HepG2 (cell line): ENCODE measurements around the gene PIEZO1. TPM values are rescaled to one million over a fixed set of nuclear protein-coding genes. Genes with fewer than 3 reads are reported as not detected.

Experiments used
- AKAP8 ChIP-seq: sonication (generic); formaldehyde crosslinking; IDR thresholded peaks from 2 replicates; pipeline ENCODE4 v1.5.1; 2020; ENCODE audit warnings: mild to moderate bottlenecking, missing genetic modification reagents
- ATF7-NPFF ChIP-seq: sonication (generic); formaldehyde crosslinking; IDR thresholded peaks from 2 replicates; pipeline ENCODE4 v1.8.1; 2023; ENCODE audit warnings: mild to moderate bottlenecking, low read depth, missing genetic modification reagents, moderate library complexity
- GATAD2A ChIP-seq: IDR thresholded peaks from 2 replicates; pipeline ENCODE4 v1.6.1; 2016
- GZF1 ChIP-seq: sonication (generic); formaldehyde crosslinking; IDR thresholded peaks from 2 replicates; pipeline ENCODE4 v1.5.1; 2020; ENCODE audit warnings: mild to moderate bottlenecking, missing genetic modification reagents
- MED1 ChIP-seq: sonication (generic); formaldehyde crosslinking; IDR thresholded peaks from 2 replicates; pipeline ENCODE4 v1.4.0; 2020; ENCODE audit warnings: missing genetic modification reagents
- MED13 ChIP-seq: sonication (generic); formaldehyde crosslinking; IDR thresholded peaks from 2 replicates; pipeline ENCODE4 v1.5.0; 2020; ENCODE audit warnings: missing genetic modification reagents
- PHF5A ChIP-seq: IDR thresholded peaks from one replicate; pipeline ENCODE4 v1.6.1; 2018; ENCODE audit warnings: low read depth, missing genetic modification reagents; ENCODE audit not compliant: unreplicated experiment
- SALL1 ChIP-seq: sonication (generic); formaldehyde crosslinking; IDR thresholded peaks from 2 replicates; pipeline ENCODE4 v1.8.0; 2022; ENCODE audit warnings: mild to moderate bottlenecking, missing genetic modification reagents
- STAT5B ChIP-seq: sonication (generic); formaldehyde crosslinking; IDR thresholded peaks from 2 replicates; pipeline ENCODE4 v1.4.0; 2020; ENCODE audit warnings: missing genetic modification reagents
- TEAD3 ChIP-seq: optimal IDR thresholded peaks from 2 replicates; pipeline ENCODE3; 2016; ENCODE audit warnings: borderline replicate concordance
- ZNF747 ChIP-seq: sonication (generic); formaldehyde crosslinking; IDR thresholded peaks from 2 replicates; pipeline ENCODE4 v1.8.1; 2023; ENCODE audit warnings: missing genetic modification reagents, mild to moderate bottlenecking, borderline replicate concordance
- ZNF816 ChIP-seq: sonication (generic); formaldehyde crosslinking; IDR thresholded peaks from 2 replicates; pipeline ENCODE4 v1.8.0; 2022; ENCODE audit warnings: missing genetic modification reagents, mild to moderate bottlenecking, borderline replicate concordance
- ZSCAN21 ChIP-seq: sonication (generic); formaldehyde crosslinking; IDR thresholded peaks from 2 replicates; pipeline ENCODE4 v1.8.0; 2022; ENCODE audit warnings: mild to moderate bottlenecking, missing genetic modification reagents, moderate library complexity, borderline replicate concordance
- polyA plus RNA-seq, 8 experiments: library from polyadenylated mRNA; depleted of rRNA in 3 of 8; stranded (reverse) in 7 of 8; unstranded in 1 of 8; fragments of >200 nt; fragmentation: Illumina TruSeq in 4 of 8; extraction: Trizol in 4 of 8; gene quantifications; 2 replicates each; pipeline versions ENCODE4 v1.2.1 to v1.2.3, GENCODE V29; 2011 to 2016; ENCODE audit warnings: low read depth in 4 of 8, missing spikeins in 1 of 8, mixed read lengths in 1 of 8; ENCODE audit not compliant: insufficient read depth in 1 of 8
- total RNA-seq, 5 experiments: library from RNA; depleted of rRNA; stranded (reverse); fragments of >200 nt; fragmentation: Illumina TruSeq; extraction: Trizol; gene quantifications; 2 replicates each; pipeline ENCODE4 v1.2.3, GENCODE V29; 2016; ENCODE audit warnings: low read depth in 1 of 5
- TF ChIP-seq, protein P1 (sequence below): sonication (generic); formaldehyde crosslinking; IDR thresholded peaks from 2 replicates; pipeline ENCODE4 v1.4.0; 2020; ENCODE audit warnings: mild to moderate bottlenecking, missing genetic modification reagents
- TF ChIP-seq, protein P2 (sequence below): sonication (generic); formaldehyde crosslinking; IDR thresholded peaks from 2 replicates; pipeline ENCODE4 v1.4.0; 2020; ENCODE audit warnings: missing genetic modification reagents
- TF ChIP-seq, protein P3 (sequence below): IDR thresholded peaks from 2 replicates; pipeline ENCODE4 v1.6.1; 2018; ENCODE audit warnings: missing genetic modification reagents, mild to moderate bottlenecking, missing compliant biosample characterization
- TF ChIP-seq, protein P4 (sequence below): sonication (generic); formaldehyde crosslinking; IDR thresholded peaks from 2 replicates; pipeline ENCODE4 v1.4.0; 2020; ENCODE audit warnings: missing genetic modification reagents, mild to moderate bottlenecking, borderline replicate concordance

The PIEZO1 gene
- total and polyA plus RNA-seq, 2 of the 13 experiments (the other 11 are each of a cell fraction or from before 2014, with no cell fraction given) = 67.9 to 85.0 TPM

DNA sequence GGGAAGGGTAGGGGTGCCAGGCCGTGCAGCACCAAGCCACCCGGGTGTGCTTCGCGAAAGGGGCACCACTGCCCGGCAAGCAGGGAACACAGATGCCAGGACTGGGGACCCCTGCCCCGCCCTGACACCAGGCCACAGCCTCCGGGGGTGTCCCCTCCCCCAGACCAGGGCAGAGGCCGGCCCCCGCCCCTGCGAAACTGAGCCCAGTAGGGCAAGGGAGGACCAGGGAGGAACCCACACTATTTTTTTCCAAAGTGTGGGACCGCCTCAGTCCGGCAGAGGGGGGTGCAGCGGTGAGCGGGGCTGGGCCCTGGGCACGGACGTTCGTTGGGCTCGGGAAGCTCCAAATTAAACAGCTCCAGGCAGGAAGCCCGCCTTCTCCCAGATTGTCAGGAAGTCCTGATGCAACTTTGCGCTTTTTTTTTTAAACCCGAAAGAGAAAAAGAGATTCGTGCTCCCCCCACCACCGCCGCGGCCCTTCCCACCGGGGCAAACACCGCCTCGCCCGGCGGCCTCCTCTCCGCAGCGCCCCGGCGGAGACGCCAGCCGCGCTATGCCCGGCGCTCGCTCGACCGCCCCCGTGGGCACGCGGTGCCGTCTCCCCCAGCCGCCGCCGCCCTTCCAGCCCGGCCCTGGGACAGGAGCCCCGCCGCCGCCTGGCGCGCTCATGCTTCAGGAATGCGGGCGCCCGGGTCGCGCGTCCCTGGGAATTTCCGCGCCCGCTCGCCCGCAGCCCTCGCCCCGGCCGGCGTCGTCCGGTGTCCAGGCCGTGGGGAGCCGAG, 755 bp downstream of the PIEZO1 start (continued):
- TF ChIP-seq, protein P1, sequence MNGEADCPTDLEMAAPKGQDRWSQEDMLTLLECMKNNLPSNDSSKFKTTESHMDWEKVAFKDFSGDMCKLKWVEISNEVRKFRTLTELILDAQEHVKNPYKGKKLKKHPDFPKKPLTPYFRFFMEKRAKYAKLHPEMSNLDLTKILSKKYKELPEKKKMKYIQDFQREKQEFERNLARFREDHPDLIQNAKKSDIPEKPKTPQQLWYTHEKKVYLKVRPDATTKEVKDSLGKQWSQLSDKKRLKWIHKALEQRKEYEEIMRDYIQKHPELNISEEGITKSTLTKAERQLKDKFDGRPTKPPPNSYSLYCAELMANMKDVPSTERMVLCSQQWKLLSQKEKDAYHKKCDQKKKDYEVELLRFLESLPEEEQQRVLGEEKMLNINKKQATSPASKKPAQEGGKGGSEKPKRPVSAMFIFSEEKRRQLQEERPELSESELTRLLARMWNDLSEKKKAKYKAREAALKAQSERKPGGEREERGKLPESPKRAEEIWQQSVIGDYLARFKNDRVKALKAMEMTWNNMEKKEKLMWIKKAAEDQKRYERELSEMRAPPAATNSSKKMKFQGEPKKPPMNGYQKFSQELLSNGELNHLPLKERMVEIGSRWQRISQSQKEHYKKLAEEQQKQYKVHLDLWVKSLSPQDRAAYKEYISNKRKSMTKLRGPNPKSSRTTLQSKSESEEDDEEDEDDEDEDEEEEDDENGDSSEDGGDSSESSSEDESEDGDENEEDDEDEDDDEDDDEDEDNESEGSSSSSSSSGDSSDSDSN (CRISPR knock-in tag) = peak; percentile 77; the same call in 1 of the 2 replicates
- TF ChIP-seq MED13 = peak; percentile 42; the same call in 1 of the 2 replicates
- TF ChIP-seq ZNF747 (CRISPR knock-in tag) = no peak
- TF ChIP-seq SALL1 = 0 out of 2 replicates have a peak, but pooled peaks have one; percentile 6
- no peak for TF ChIP-seq STAT5B (CRISPR knock-in tag)
- TF ChIP-seq TEAD3 (CRISPR knock-in tag) = peak; percentile 30
- TF ChIP-seq, protein P2, sequence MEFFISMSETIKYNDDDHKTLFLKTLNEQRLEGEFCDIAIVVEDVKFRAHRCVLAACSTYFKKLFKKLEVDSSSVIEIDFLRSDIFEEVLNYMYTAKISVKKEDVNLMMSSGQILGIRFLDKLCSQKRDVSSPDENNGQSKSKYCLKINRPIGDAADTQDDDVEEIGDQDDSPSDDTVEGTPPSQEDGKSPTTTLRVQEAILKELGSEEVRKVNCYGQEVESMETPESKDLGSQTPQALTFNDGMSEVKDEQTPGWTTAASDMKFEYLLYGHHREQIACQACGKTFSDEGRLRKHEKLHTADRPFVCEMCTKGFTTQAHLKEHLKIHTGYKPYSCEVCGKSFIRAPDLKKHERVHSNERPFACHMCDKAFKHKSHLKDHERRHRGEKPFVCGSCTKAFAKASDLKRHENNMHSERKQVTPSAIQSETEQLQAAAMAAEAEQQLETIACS (CRISPR knock-in tag) = peak; percentile 68
- 0 out of 2 replicates have a peak, but pooled peaks have one; percentile 5 for TF ChIP-seq GZF1
- TF ChIP-seq, protein P3, sequence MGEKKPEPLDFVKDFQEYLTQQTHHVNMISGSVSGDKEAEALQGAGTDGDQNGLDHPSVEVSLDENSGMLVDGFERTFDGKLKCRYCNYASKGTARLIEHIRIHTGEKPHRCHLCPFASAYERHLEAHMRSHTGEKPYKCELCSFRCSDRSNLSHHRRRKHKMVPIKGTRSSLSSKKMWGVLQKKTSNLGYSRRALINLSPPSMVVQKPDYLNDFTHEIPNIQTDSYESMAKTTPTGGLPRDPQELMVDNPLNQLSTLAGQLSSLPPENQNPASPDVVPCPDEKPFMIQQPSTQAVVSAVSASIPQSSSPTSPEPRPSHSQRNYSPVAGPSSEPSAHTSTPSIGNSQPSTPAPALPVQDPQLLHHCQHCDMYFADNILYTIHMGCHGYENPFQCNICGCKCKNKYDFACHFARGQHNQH (CRISPR knock-in tag) = 0 out of 2 replicates have a peak, but pooled peaks have one; percentile 11
- TF ChIP-seq, protein P4, sequence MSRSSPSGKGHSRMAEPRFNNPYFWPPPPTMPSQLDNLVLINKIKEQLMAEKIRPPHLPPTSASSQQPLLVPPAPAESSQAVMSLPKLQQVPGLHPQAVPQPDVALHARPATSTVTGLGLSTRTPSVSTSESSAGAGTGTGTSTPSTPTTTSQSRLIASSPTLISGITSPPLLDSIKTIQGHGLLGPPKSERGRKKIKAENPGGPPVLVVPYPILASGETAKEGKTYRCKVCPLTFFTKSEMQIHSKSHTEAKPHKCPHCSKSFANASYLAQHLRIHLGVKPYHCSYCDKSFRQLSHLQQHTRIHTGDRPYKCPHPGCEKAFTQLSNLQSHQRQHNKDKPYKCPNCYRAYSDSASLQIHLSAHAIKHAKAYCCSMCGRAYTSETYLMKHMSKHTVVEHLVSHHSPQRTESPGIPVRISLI (CRISPR knock-in tag) = peak; percentile 89
- TF ChIP-seq ATF7-NPFF (CRISPR knock-in tag) = peak; percentile 82; the same call in 1 of the 2 replicates
- 0 out of 2 replicates have a peak, but pooled peaks have one; percentile 13 for TF ChIP-seq AKAP8
- TF ChIP-seq MED1 (CRISPR knock-in tag) = peak; percentile 11; the same call in 1 of the 2 replicates
- TF ChIP-seq ZSCAN21 = no peak
- TF ChIP-seq PHF5A (CRISPR knock-in tag) = no peak
- peak; percentile 21 for TF ChIP-seq GATAD2A (CRISPR knock-in tag)
- TF ChIP-seq ZNF816 (CRISPR knock-in tag) = no peak; the same call in 1 of the 2 replicates
